K562 (cell line): Measurements from ENCODE around the gene PIEZO2. TPM values are rescaled to one million over a fixed set of nuclear protein-coding genes. Genes with fewer than 3 reads are reported as not detected.

ENCODE experiments used
- ATAC-seq: fragments of 200-7000 bp; cut with Tn5 transposase; 3 replicates; pipeline ENCODE4 v1.9.1; 2020; ENCODE audit warnings: moderate library complexity
- BruUV-seq: library from RNA; stranded (reverse); fragments of 400-500 nt; replicated peaks from 2 replicates; lab custom pipeline; 2021; lab: Mats Ljungman, UMichigan
- CTCF ChIA-PET: fragments of 300-600 bp; formaldehyde crosslinking; extraction: SDS; loops from one replicate; lab custom pipeline; 2021; ENCODE audit warnings: low intra/inter-chr PET ratio; lab: Yijun Ruan, JAX
- POLR2A ChIA-PET: fragments of 300-600, 350-650 bp; sonication (Branson Sonifier 250); formaldehyde crosslinking; extraction: SDS; loops from one replicate; lab custom pipeline; 2021; ENCODE audit warnings: antibody characterized with exemption, inconsistent platforms; lab: Yijun Ruan, JAX
- DNase-seq, 4 experiments: peaks; one replicate each; pipeline versions ENCODE4 v3.0.0 to v3.0.0-alpha.2; 2011 to 2018; ENCODE audit warnings: low spot score in 3 of 4, mixed read lengths in 3 of 4; ENCODE audit errors: extremely low read depth in 1 of 4
- FAIRE-seq: peaks from 2 replicates; lab custom pipeline; 2011; peaks lifted over from hg19 to GRCh38; lab: Jason Lieb, UNC
- H2AFZ ChIP-seq: 2 replicates; pipeline ENCODE4 v1.6.0; 2011; ENCODE audit warnings: low read depth, low read length, control low read depth, inconsistent platforms
- H3K27ac ChIP-seq: fragments of 200-600 bp; 3 replicates; pipeline ENCODE4 v1.8.0; 2011; ENCODE audit warnings: low read depth, mild to moderate bottlenecking, control low read depth, inconsistent platforms, low read length, moderate library complexity, mixed read lengths; ENCODE audit errors: extremely low read depth
- H3K27me3 ChIP-seq, 2 experiments: fragments of 300-600 bp in 1 of 2; 2 replicates in 1 of 2; 3 replicates in 1 of 2; pipeline versions ENCODE4 v1.6.0 to v1.8.0; 2011; ENCODE audit warnings: inconsistent platforms in 2 of 2, low read length in 2 of 2, mild to moderate bottlenecking in 1 of 2, mixed read lengths in 1 of 2, moderate library complexity in 1 of 2; ENCODE audit not compliant: control insufficient read depth in 2 of 2, insufficient read depth in 2 of 2
- H3K36me3 ChIP-seq: fragments of 300-600 bp; 3 replicates; pipeline ENCODE4 v1.8.0; 2011; ENCODE audit warnings: mild to moderate bottlenecking, low read length, inconsistent platforms; ENCODE audit not compliant: control insufficient read depth, insufficient read depth
- H3K4me1 ChIP-seq, 2 experiments: fragments of 200-600 bp in 1 of 2; replicated peaks in 1 of 2; 2 replicates in 1 of 2; 3 replicates in 1 of 2; pipeline versions ENCODE4 v1.5.1 to v1.8.0; 2011; ENCODE audit warnings: inconsistent platforms in 2 of 2, low read length in 2 of 2, mild to moderate bottlenecking in 1 of 2, mixed read lengths in 1 of 2, moderate library complexity in 1 of 2; ENCODE audit not compliant: control insufficient read depth in 2 of 2, insufficient read depth in 2 of 2
- H3K4me2 ChIP-seq: 2 replicates; pipeline ENCODE4 v1.6.1; 2011; ENCODE audit warnings: low read length, control low read depth, inconsistent platforms, mixed read lengths; ENCODE audit not compliant: insufficient read depth
- H3K4me3 ChIP-seq: fragments of 200-600 bp; sonication (generic), shearing (Covaris generic); 2 replicates; pipeline ENCODE4 v1.5.1; 2016; ENCODE audit warnings: control low read depth, inconsistent platforms
- H3K79me2 ChIP-seq: fragments of 200-600 bp; 3 replicates; pipeline ENCODE4 v1.8.0; 2011; ENCODE audit warnings: low read length, inconsistent platforms; ENCODE audit not compliant: control insufficient read depth, insufficient read depth
- H3K9ac ChIP-seq, 2 experiments: 2 replicates each; pipeline versions ENCODE4 v1.6.0 to v1.6.1; 2011; ENCODE audit warnings: low read depth in 2 of 2, low read length in 2 of 2, control low read depth in 1 of 2, inconsistent platforms in 1 of 2, mild to moderate bottlenecking in 1 of 2, mixed read lengths in 1 of 2; ENCODE audit not compliant: insufficient read depth in 1 of 2
- H3K9me1 ChIP-seq: one replicate; pipeline ENCODE4 v1.6.0; 2011; ENCODE audit warnings: inconsistent platforms, mild to moderate bottlenecking, low read length, moderate library complexity; ENCODE audit not compliant: control insufficient read depth, insufficient read depth
- H3K9me3 ChIP-seq: replicated peaks from 2 replicates; pipeline ENCODE4 v1.5.1; 2011; ENCODE audit warnings: low read depth, low read length, inconsistent platforms; ENCODE audit not compliant: control insufficient read depth, insufficient read depth
- H4K20me1 ChIP-seq: replicated peaks from 2 replicates; pipeline ENCODE4 v1.6.1; 2011; ENCODE audit warnings: low read length, inconsistent platforms, mixed read lengths; ENCODE audit not compliant: control insufficient read depth, insufficient read depth
- ARID2 ChIP-seq: fragments of 450-650 bp; IDR thresholded peaks from 2 replicates; pipeline ENCODE4 v1.6.1; 2017; ENCODE audit warnings: antibody characterized with exemption, mild to moderate bottlenecking
- ASH1L ChIP-seq: fragments of 450-650 bp; IDR thresholded peaks from 2 replicates; pipeline ENCODE4 v1.6.1; 2018; ENCODE audit warnings: borderline replicate concordance, mild to moderate bottlenecking, low read depth; ENCODE audit not compliant: partially characterized antibody
- CREB5 ChIP-seq: fragments of 250-450 bp; sonication (Bioruptor Pico); IDR thresholded peaks from 2 replicates; pipeline ENCODE4 v1.5.0; 2020; ENCODE audit warnings: mild to moderate bottlenecking
- CSDE1 ChIP-seq, 2 experiments: fragments of 450-650 bp; IDR thresholded peaks; 2 replicates each; pipeline ENCODE4 v1.6.1; 2016; ENCODE audit warnings: mild to moderate bottlenecking in 1 of 2
- NCOA4 ChIP-seq: fragments of 450-650 bp; IDR thresholded peaks from 2 replicates; pipeline ENCODE4 v1.6.1; 2018; ENCODE audit warnings: mild to moderate bottlenecking; ENCODE audit not compliant: partially characterized antibody
- SMAD1 ChIP-seq: fragments of 150-350 bp; IDR thresholded peaks from 2 replicates; pipeline ENCODE4 v1.6.1; 2014; ENCODE audit warnings: low read length, low read depth; ENCODE audit not compliant: partially characterized antibody
- SMARCE1 ChIP-seq: fragments of 450-650 bp; IDR thresholded peaks from 2 replicates; pipeline ENCODE4 v1.7.1; 2016; ENCODE audit warnings: mild to moderate bottlenecking
- SMC3 ChIP-seq: conservative IDR thresholded peaks from 2 replicates; pipeline ENCODE4 v1.6.1; 2011; ENCODE audit warnings: low read depth, low read length, improper control_type of control experiment; ENCODE audit not compliant: insufficient read depth
- TAF1 ChIP-seq: IDR thresholded peaks from 2 replicates; pipeline ENCODE4 v1.6.1; 2011; ENCODE audit warnings: mild to moderate bottlenecking, low read length, moderate library complexity; ENCODE audit not compliant: insufficient read depth, control insufficient read depth, severe bottlenecking; ENCODE audit errors: extremely low read depth
- ZNF124 ChIP-seq: sonication (generic); formaldehyde crosslinking; IDR thresholded peaks from 2 replicates; pipeline ENCODE4 v1.8.1; 2022; ENCODE audit warnings: missing genetic modification reagents
- ZNF133 ChIP-seq: fragments of 250-450 bp; sonication (Bioruptor Pico); IDR thresholded peaks from 2 replicates; pipeline ENCODE4 v1.4.0; 2020; ENCODE audit warnings: mild to moderate bottlenecking
- ZNF146 ChIP-seq: IDR thresholded peaks from one replicate; pipeline ENCODE4 v1.6.1; 2018; ENCODE audit warnings: missing compliant biosample characterization; ENCODE audit not compliant: unreplicated experiment
- ZNF165 ChIP-seq: fragments of 250-450 bp; sonication (Bioruptor Pico); IDR thresholded peaks from 2 replicates; pipeline ENCODE4 v1.4.0; 2020; ENCODE audit warnings: borderline replicate concordance
- ZNF354B ChIP-seq: fragments of 250-450 bp; sonication (Bioruptor Pico); IDR thresholded peaks from 2 replicates; pipeline ENCODE4 v1.4.0; 2020
- ZNF830 ChIP-seq: fragments of 250-450 bp; sonication (Bioruptor Pico); IDR thresholded peaks from 2 replicates; pipeline ENCODE4 v1.5.0; 2021; ENCODE audit warnings: mild to moderate bottlenecking
- WGBS: fragments of 100-300 bp; shearing (Covaris generic); methylation state at CpG from one replicate; pipeline ENCODE4 v1.1.6; 2016; ENCODE audit warnings: low coverage, mixed read lengths; ENCODE audit not compliant: insufficient coverage; ENCODE audit errors: missing lambda C conversion rate; 5-methylcytosine and 5-hydroxymethylcytosine counted together
- in situ Hi-C: fragments of 300-500 bp; cut with MboI; formaldehyde crosslinking; loops from 4 replicates; pipeline ENCODE4 v1.15.0; 2018; ENCODE audit warnings: inconsistent platforms, mixed read lengths
- intact Hi-C: fragments of 100-400 bp; cut with micrococcal nuclease; formaldehyde crosslinking; loops from 2 replicates; pipeline ENCODE4 v1.14.2; 2022
- polyA plus RNA-seq, 8 experiments: library from polyadenylated mRNA; depleted of rRNA in 4 of 8; stranded (reverse) in 5 of 8; unstranded in 3 of 8; fragments of >200 nt; fragmentation: Nextera tagmentation in 2 of 8; fragmentation: Illumina TruSeq in 1 of 8; extraction: Ambion mirVana in 2 of 8; extraction: Trizol in 1 of 8; gene quantifications; 2 replicates each; pipeline versions ENCODE4 v1.2.1 to v1.2.3, GENCODE V29; 2011 to 2014; ENCODE audit warnings: inconsistent platforms in 1 of 8, missing spikeins in 1 of 8
- total RNA-seq, 7 experiments: library from RNA; depleted of rRNA in 6 of 7; stranded (reverse); fragments of >200 nt in 6 of 7; fragmentation: Illumina TruSeq in 2 of 7; extraction: Trizol in 2 of 7; gene quantifications; 2 replicates each; pipeline versions ENCODE4 v1.2.1 to v1.2.3, GENCODE V29; 2011 to 2021; ENCODE audit warnings: low replicate concordance in 1 of 7
- TF ChIP-seq, protein P1 (sequence below): fragments of 250-450 bp; sonication (Bioruptor Pico); IDR thresholded peaks from 2 replicates; pipeline ENCODE4 v1.8.0; 2021; ENCODE audit warnings: borderline replicate concordance, mild to moderate bottlenecking, moderate library complexity; ENCODE audit not compliant: poor library complexity, severe bottlenecking
- TF ChIP-seq, protein P2 (sequence below), 2 experiments: IDR thresholded peaks; 2 replicates each; pipeline ENCODE4 v1.6.1; 2011; ENCODE audit warnings: borderline replicate concordance in 1 of 2, control low read depth in 1 of 2, low read depth in 1 of 2, low read length in 1 of 2, mild to moderate bottlenecking in 1 of 2, mixed read lengths in 1 of 2, moderate library complexity in 1 of 2; ENCODE audit not compliant: insufficient read depth in 1 of 2, insufficient read length in 1 of 2, poor library complexity in 1 of 2, severe bottlenecking in 1 of 2; ENCODE audit errors: extremely low read depth in 1 of 2
- TF ChIP-seq, protein P3 (sequence below): IDR thresholded peaks from 2 replicates; pipeline ENCODE4 v1.6.1; 2014; ENCODE audit warnings: antibody characterized with exemption

PIEZO2 gene
- total and polyA plus RNA-seq, 9 of the 15 experiments (the other 6 are each of a cell fraction or from before 2014, with no cell fraction given): 0.54 to 4.1 (median 2.0) TPM

- Histone ChIP-seq H3K27me3 (no peaks in the 10 kb centered on the region), H3K9me1 (no peaks in the 10 kb centered on the region), H3K27ac (no peak overlapping the region), H3K4me2 (no peak overlapping the region), H4K20me1 (no peaks in the 10 kb centered on the region), H3K9ac (no peak overlapping the region), H3K79me2 (no peaks in the 10 kb centered on the region), H3K4me1 (no peaks in the 10 kb centered on the region), H2AFZ (no peak overlapping the region), H3K9me3 (no peaks in the 10 kb centered on the region), H3K36me3 (no peaks in the 10 kb centered on the region), H3K4me3 (no peak overlapping the region)
- TF ChIP-seq, protein P1, sequence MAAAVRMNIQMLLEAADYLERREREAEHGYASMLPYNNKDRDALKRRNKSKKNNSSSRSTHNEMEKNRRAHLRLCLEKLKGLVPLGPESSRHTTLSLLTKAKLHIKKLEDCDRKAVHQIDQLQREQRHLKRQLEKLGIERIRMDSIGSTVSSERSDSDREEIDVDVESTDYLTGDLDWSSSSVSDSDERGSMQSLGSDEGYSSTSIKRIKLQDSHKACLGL (CRISPR knock-in tag): no peak
- no peak for TF ChIP-seq SMARCE1
- no peak for TF ChIP-seq ZNF830
- TF ChIP-seq ARID2: no peak
- TF ChIP-seq ZNF165 (CRISPR knock-in tag): no peak
- no peak for TF ChIP-seq CREB5 (CRISPR knock-in tag)
- TF ChIP-seq TAF1: no peak
- no peak for TF ChIP-seq ZNF124 (CRISPR knock-in tag)
- TF ChIP-seq, protein P2, sequence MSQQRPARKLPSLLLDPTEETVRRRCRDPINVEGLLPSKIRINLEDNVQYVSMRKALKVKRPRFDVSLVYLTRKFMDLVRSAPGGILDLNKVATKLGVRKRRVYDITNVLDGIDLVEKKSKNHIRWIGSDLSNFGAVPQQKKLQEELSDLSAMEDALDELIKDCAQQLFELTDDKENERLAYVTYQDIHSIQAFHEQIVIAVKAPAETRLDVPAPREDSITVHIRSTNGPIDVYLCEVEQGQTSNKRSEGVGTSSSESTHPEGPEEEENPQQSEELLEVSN (IDR thresholded peaks at IDR 0.05; ENCODE audit: borderline replicate concordance in 1 of 2, extremely low read depth in 1 of 2, insufficient read depth in 1 of 2, insufficient read length in 1 of 2, low read depth in 1 of 2, low read length in 1 of 2, poor library complexity in 1 of 2, severe bottlenecking in 1 of 2): no peak
- TF ChIP-seq SMC3: no peak
- TF ChIP-seq SMAD1: no peak
- TF ChIP-seq ZNF133 (CRISPR knock-in tag): no peak
- no peak for TF ChIP-seq ASH1L
- TF ChIP-seq ZNF146 (CRISPR knock-in tag): no peak
- TF ChIP-seq CSDE1 (IDR thresholded peaks at IDR 0.05): no peak
- TF ChIP-seq, protein P3, sequence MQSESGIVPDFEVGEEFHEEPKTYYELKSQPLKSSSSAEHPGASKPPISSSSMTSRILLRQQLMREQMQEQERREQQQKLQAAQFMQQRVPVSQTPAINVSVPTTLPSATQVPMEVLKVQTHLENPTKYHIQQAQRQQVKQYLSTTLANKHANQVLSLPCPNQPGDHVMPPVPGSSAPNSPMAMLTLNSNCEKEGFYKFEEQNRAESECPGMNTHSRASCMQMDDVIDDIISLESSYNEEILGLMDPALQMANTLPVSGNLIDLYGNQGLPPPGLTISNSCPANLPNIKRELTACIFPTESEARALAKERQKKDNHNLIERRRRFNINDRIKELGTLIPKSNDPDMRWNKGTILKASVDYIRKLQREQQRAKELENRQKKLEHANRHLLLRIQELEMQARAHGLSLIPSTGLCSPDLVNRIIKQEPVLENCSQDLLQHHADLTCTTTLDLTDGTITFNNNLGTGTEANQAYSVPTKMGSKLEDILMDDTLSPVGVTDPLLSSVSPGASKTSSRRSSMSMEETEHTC: no peak
- TF ChIP-seq NCOA4: no peak
- no peak for TF ChIP-seq ZNF354B (CRISPR knock-in tag)
- POLR2A ChIA-PET: no interaction called here
- intact Hi-C loops: no loop called here
- 0% methylated on average over 9 of the region's 9 CpGs for WGBS
- in situ Hi-C loops: no loop called here
- DNase-seq: no peak
- no peak for ATAC-seq
- no TSS peak for BruUV-seq
- CTCF ChIA-PET: no interaction called here
- FAIRE-seq: no peak
These were observed 213.0 kb downstream of the PIEZO2 start for GRCh38 chr18:10936176-10937053.
